Measurements from ENCODE around the gene SREK1.
"Not testable (repeated sequence)": the region's sequence is repeated elsewhere in the genome, so short reads cannot be mapped to it uniquely, and the experiment has no call there.

SREK1 gene, protein sequence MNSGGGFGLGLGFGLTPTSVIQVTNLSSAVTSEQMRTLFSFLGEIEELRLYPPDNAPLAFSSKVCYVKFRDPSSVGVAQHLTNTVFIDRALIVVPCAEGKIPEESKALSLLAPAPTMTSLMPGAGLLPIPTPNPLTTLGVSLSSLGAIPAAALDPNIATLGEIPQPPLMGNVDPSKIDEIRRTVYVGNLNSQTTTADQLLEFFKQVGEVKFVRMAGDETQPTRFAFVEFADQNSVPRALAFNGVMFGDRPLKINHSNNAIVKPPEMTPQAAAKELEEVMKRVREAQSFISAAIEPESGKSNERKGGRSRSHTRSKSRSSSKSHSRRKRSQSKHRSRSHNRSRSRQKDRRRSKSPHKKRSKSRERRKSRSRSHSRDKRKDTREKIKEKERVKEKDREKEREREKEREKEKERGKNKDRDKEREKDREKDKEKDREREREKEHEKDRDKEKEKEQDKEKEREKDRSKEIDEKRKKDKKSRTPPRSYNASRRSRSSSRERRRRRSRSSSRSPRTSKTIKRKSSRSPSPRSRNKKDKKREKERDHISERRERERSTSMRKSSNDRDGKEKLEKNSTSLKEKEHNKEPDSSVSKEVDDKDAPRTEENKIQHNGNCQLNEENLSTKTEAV

DNA sequence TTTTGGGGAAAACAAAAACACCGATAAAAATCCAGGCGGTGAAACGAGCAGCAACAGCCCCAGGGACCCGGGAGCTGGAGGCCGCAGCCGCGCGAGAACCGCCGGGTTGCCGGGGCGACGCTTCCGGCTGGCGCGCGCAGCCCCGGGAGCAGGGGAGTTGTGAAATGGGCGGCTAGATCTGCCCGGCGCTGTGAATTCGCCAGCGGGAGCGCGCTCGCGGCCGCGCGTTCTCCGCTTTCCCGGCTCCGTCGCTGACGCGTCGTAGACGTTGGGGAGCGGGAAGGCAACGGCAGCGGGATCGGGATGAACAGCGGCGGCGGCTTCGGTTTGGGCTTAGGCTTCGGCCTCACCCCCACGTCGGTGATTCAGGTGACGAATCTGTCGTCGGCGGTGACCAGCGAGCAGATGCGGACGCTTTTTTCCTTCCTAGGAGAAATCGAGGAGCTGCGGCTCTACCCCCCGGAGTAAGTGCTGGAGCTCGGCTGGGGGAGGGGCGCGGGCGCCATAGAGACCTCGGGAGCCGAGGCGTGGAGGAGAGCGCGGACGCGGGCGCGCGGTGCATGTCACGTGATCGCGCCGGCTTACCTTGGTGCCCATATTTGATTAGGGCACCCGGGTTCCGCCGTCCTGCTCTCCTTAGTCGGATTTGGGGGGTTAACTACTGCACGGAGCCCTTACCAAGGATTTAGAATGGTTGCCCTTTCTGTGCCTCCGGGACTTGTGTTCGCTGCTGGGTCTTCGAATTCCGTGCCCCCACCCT, at the start of gene SREK1:
Gene SREK1, plus strand, starts transcription at position 227 of the 760 bp plus-strand sequence. Its CDS starts 77 bp downstream, at position 304.
- DNase-seq, result peak; percentile 85 to 98 (median 90)
- intact Hi-C loops (cut with DNase I), result loop anchor here (1.0 to 10.0 kb wide), 2 partner anchors 219 to 379 kb away; no protein-coding TSS in a partner anchor

DNA sequence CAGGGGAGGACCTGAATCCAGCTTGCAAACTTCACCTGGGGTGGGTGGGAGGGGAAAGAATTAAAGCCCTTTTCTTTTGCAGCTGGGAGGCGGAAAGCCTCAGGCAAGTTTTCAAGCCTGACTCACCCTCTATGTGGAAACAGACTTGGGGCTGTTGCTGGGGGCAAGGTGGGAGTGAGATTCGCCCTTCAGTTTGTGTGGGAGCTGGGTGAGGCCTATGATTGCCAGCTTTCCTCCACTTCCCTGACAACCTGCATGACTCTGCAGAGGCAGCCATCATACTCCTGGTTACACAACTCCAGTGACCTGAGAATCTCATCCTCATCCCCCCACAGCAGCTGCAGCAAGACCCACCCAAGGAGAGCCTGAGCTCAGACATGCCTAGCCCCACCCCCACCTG, 43.2 kb upstream of the SREK1 start:
- no peak for DNase-seq
- intact Hi-C loops (cut with DNase I), result no loop called here

DNA sequence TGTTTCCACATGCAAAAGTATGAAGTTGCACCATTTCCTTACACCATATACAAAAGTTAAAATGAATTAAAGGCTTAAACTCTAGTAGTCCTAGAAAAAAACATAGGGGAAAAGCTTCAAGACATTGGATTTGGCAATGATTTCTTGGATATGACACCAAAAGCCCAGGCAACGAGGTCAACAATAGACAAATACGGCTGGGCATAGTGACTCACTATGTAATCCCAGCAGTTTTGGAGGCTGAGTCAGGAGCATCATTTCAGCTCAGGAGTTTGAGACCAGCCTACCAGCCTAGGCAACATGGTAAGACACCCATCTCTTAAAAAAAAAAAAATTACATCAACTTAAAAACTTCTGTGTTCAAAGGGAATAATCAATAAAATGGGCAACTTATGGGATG, 30.9 kb upstream of the SREK1 start:
- no peak for DNase-seq
- intact Hi-C loops (cut with DNase I), result no loop called here

DNA sequence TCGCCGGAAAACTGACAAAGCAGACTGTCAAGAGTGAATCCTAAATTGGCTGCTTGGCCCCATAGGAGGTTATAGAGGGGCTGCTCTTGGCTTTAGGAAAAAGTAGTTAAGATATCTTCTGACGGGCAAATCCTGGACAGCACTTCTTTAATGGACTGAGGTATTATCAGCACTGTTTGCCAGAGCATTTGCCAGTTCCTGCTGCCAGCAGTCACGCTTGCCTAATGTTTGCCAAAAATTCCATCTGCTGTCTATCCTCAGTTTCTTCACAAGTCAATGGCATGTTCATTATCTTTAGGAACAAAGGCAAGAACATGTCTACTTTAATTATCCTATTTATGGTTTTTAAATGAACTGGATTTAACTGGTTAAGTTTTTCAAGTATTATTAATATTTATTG, 25.8 kb upstream of the SREK1 start:
- intact Hi-C loops (cut with DNase I), result no loop called here
- DNase-seq, result no peak

DNA sequence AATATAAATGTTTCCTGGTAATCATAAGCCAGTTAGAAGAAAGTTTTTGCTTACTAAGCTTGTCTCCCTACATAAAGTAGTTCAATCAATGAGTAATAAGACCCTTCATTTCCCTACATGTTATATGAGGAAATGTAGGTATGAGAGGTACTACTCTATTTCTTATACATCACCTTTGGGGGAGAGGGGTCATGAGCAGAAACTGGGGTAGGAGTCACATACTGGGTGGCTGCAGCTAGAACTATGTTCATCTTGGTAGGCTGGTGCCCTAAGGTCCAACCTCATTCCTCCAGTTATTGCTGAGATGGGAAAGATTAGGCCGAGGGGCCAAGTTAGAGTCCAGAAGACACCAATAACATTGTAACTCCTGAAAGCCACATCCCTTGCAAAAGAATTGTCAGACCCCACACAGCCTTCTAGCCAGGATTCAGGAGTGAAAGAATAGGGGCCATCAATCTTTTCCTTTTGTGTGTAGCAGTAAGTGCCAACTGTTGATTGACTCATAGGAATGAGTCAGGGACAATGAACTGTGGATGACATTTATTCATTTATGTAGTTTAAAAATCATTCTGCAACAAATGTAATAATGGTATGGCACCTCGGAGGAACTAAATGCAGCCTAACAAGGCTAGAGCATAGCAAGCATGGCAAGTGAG, 21.6 kb upstream of the SREK1 start:
- intact Hi-C loops (cut with DNase I), result no loop called here
- no peak for DNase-seq

DNA sequence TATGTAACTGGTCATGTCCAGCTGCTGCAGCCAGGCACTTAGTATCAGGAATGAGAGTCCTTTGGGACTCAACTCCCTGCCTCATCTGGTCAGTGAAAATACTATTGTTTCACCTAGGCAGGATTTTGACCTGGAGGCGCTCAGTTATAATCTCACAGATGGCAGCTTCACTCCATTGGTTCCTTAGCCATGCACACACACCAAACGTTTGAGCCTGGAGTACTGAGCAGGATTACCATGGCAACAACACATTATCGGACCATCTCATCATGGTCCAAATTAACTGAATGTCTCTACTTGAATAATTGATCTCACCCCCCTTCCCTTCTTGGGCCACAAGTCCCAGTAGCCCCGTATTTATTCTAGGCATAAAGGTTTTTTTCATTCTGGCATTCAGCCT, 15.0 kb upstream of the SREK1 start:
- intact Hi-C loops (cut with DNase I), result no loop called here
- no peak for DNase-seq

DNA sequence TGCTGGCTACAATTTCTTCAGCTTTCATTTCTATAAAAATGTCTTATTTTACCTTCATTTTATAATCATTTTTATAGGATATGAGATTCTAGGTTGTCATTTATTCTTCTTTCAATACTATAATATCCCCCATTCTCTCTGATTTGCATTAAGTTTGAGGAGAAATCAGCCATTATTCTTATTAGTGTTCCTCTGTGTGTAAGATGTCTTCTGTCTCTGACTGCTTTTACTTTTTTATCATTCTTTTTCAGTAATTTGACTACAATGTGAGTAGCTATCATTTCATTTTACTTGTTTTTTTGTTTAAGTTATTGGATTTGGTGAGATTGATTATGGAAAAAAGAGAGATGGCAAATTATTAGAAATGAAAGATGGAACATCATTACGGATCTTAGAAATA, 13.6 kb upstream of the SREK1 start:
- intact Hi-C loops (cut with DNase I), result no loop called here
- no peak for DNase-seq

DNA sequence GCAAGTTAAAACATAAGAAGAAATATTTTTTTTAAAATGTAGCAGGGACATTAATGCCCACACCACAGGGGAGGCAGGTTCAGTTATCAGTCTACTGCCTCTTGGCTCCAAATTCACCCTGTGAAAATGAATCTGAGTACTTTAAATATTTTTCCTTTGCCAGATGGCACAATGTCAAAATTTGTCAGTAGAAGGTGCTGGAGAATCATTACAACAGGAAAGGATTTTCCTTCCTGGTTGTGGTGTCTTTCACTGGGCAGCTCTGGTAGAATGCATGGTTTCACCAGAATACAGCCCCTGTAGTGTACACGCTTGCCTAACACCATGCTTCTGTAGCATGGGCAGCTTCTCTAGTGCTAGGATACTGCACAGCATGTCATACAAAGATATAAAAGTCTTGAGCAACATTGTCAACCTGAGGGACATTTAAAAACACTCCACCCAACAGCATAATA, 9.7 kb upstream of the SREK1 start:
- DNase-seq, result no peak
- intact Hi-C loops (cut with DNase I), result no loop called here

DNA sequence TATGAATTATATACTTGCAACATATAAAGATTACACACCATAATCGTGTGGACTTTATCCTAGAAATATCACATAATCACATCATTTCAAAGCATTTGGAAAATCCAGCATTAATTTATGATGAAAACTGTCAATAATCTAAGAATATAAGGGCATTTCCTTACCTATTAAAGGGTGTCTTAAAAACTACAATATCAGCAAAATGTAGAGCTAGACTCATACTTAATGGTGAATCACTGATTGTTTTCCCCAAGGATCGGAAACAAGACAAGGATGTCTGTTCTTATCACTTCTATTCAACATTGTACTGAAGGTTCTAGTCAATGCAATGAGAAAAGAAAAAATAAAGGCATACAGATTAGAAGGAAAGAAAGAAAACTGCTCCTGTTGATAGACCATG, 8.0 kb upstream of the SREK1 start:
- DNase-seq, result no peak
- intact Hi-C loops (cut with DNase I), result no loop called here

DNA sequence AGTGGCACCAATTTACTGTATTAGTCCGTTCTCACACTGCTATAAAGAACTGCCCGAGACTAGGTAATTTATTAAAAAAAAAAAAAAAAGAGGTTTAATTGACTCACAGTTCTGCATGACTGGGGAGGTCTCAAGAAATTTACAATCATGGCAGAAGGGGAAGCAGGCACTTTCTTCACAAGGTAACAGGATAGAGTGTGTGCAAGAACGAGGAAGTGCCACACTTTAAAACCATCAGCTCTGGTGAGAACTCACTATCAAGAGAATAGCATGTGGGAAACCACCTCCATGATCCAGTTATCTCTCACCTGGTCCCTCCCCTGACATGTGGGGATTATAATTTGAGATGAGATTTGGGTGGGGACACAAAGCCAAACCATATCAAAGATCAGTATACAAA, 7.2 kb upstream of the SREK1 start:
- DNase-seq; intact Hi-C loops (cut with DNase I): not testable (repeated sequence)

DNA sequence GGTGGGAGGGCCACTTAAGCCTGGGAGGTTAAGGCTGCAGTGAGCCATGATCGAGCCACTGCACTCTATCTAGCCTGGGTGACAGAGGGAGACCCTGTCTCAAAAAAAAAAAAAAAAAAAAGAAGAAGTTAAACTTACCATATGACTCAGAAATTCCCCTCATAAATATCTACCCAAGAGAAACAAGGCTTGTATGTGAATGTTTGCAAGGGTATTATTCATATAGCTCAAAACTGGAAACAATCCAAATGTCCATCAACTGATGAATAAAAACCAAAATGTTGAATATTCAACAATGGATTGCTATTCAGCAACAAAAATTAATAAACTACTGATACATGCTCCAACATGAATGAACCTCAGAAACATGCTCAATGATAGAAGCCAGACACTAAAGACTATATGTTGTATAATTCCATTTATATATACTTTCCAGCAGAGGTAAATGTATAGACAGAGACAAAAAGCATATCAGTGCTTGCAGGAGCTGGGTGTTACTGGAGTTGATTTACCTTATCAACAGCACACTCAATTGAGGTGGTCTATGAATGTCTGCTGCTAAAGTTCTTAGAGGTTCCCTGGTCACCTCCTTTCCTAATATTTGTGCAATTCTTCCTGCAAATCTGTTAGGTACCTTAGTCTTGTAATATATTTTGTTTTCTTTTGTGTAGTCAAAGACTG, 5.3 kb upstream of the SREK1 start:
- DNase-seq, result no peak
- intact Hi-C loops (cut with DNase I), result no loop called here

DNA sequence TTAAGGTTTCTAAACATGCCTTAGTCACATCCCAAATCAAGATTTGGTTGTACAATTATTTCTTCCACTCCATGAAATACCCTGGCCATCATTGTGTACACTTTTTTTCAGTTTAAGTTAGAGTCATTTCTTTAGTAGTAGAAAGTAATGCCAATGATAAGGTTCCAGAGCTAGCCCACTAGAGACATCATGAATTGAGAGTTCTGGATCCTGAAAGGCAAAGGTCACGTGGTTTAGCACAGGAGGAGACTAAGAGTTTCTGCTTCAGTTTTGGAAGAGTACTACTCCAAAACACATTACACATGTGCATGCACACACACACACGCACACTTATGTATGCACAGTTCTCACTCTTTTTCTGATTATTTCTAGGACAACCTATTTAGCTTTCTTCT, 4.8 kb upstream of the SREK1 start:
- intact Hi-C loops (cut with DNase I), result no loop called here
- DNase-seq, result no peak

DNA sequence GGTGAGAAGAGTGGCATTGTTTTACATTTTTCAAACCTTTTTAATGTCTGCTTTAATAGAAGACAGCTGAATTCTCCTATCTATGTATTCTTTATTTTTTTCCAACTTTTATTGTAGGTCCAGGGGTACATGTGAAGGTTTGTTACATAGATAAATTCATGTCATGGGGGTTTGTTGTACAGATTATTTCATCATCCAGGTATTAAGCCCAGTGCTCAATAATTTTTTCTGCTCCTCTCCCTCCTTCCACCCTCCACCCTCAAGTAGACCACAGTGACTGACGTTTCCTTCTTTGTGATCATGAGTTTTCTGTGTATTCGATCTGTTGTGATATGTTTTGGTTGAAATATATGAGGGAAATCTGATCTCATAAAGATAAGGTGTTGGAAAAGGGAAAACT, 1.7 kb upstream of the SREK1 start:
- intact Hi-C loops (cut with DNase I), result loop anchor here (10.0 kb wide), 1 partner anchor 378 kb away; no protein-coding TSS in a partner anchor
- no peak for DNase-seq

DNA sequence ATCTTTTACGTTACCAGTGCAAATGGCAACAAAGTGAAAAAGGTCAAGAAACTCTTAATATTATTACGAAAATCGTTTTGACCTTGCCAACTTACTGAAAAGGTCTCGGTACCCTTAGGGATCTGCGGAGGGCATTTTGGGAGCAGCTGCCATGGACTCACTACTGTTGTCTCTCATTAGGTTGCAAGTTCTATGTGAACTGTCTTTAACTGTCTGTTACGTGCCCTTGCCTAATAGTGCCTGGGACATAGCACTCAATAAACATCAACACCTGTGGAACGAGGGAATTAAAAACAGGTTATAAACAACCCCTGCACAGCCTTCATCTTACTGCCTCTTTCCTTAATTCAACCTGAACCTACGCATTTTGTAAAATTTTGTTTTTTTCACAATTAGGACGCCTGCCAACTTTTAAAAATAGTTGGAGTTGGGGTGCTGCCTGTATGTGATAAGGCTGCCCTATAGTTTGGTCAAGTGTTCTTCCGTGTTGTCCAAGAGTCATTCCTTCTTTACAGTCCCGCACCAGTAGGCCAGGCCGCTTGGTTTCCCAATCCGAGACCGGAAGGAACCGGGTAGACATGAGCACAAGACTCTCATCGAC, 527 bp upstream of the SREK1 start:
- no peak for DNase-seq
- intact Hi-C loops (cut with DNase I), result loop anchor here (1.0 to 10.0 kb wide), 2 partner anchors 218 to 379 kb away; no protein-coding TSS in a partner anchor

DNA sequence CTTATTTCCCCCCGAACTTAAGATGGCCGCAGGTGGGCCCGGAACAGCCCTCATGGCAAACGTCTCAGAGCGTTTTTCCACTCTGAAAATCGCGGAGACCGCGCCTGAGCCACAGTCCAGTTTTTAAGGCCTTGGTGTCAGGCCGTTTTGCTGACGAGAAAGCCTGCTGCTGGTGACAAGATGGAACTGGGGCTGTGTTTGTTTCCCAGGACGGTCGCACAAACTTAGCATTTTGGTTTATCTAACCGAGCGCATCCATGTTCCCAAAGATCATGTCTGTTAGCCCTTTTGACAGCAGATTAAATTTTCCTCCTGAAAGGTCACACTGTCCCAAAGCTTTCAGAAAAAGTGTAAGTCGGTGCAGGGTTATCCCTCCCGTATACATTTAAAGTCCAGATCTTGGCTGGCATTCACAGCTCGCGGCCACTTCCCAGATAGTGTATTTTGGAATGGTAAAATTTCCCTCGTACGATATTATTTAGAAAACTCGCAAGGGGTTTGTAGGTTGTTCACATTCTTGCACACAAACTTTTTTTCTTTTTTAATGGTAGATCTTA, 812 bp downstream of the SREK1 start:
- intact Hi-C loops (cut with DNase I), result loop anchor here (1.0 to 10.0 kb wide), 2 partner anchors 220 to 380 kb away; no protein-coding TSS in a partner anchor
- peak in 1 of 10 donors; percentile 66 for DNase-seq

DNA sequence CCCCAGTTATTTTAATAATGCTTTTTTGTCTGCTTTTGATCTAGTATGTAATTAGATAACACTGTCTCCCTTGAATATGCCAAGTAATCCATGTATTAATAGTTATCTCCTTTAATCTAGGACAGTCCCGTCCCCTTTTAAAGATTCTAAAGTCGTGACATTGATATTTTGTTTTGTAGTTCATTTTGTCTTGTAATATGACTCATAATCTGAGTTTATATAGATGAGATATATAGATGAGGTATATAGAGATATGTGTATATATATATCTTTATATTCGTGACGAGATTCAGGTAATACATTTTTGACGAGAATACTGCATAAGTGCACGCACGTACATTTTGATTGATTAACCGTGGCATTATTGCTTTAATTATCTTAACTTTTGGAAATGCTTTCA, 1.6 kb downstream of the SREK1 start:
- DNase-seq, result no peak
- intact Hi-C loops (cut with DNase I), result loop anchor here (10.0 kb wide), 1 partner anchor 381 kb away; no protein-coding TSS in a partner anchor

DNA sequence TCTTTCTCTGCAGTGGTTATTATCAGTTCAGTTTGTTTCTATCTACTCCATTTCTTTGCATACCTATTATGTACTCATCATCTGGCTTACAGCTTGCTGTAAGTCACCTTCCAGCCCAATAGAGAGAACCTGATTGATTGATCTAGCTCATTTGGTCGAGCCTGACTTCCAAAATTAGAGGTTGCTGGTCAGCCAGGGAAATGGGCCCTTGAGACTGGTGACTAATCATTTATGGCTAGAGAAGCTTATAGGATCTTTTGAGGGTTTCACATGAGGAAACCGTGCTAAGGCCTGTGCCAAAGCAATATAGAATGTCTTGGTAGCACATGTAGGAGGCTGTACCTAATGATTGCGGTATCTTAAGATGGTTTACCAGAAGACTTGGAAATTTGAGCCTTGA, 5.8 kb downstream of the SREK1 start:
- intact Hi-C loops (cut with DNase I), result loop anchor here (10.0 kb wide), 1 partner anchor 385 kb away; no protein-coding TSS in a partner anchor

DNA sequence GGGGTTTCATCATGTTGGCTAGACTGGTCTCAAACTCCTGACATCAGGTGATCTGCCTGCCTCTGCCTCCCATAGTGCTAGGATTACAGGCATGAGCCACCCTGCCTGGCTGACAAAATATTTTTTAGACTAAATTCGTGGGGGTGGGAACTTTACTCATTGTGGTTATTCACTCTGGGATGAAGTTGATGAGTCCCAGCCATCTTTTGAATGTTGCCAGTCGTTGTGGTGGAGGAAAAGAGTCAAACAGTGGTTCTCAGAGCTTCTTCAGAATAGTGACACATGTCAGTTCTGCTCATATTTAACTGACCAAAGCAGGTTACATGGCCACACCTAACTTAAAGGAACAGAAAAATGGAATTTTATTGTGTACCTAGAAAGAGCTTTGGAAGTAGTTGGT, 6.9 kb downstream of the SREK1 start:
- DNase-seq, result no peak
- intact Hi-C loops (cut with DNase I), result no loop called here

More for the DNA sequence above, 5.8 kb downstream of the SREK1 start:
- no peak for DNase-seq

DNA sequence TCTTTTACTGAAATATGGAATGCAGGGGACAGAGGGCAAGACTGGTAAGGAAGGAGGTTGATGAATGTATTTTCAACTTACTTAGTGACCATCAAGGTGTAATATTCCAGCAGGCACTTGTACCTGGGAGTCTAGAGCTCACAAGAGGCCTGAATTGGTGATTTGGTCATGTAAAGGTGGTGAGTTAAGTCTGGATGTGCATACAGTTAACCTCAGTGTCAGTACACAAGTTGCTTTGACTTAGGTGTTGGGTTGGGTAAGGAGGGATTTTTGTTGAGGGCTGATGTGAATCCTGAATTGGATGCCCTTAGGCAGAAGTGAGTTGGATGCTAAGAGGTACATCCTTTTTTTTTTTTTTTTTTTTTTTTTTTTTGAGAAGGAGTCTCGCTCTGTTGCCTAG, 7.4 kb downstream of the SREK1 start:
- intact Hi-C loops (cut with DNase I), result no loop called here
- DNase-seq, result no peak

Measured in posterior cingulate gyrus (tissue), 11 donors.